HepG2 (cell line): Measurements from ENCODE around the gene OVCA2. TPM values are rescaled to one million over a fixed set of nuclear protein-coding genes. Genes with fewer than 3 reads are reported as not detected.

Source experiments
- CREB1 ChIP-seq, 2 experiments: fragments of 450-650 bp in 1 of 2; IDR thresholded peaks; 2 replicates each; pipeline ENCODE4 v1.6.1; 2016 to 2017; ENCODE audit warnings: control low read depth in 1 of 2, mild to moderate bottlenecking in 1 of 2, missing compliant biosample characterization in 1 of 2, missing genetic modification characterization in 1 of 2
- CREM ChIP-seq, 2 experiments: sonication (generic) in 1 of 2; formaldehyde crosslinking in 1 of 2; IDR thresholded peaks; 2 replicates each; pipeline versions ENCODE4 v1.4.0 to v1.6.1; 2016 to 2020; ENCODE audit warnings: antibody characterized with exemption in 1 of 2, mild to moderate bottlenecking in 1 of 2, missing genetic modification reagents in 1 of 2
- FOXK1 ChIP-seq: sonication (generic); formaldehyde crosslinking; IDR thresholded peaks from 2 replicates; pipeline ENCODE4 v1.4.0; 2020; ENCODE audit warnings: low read depth, missing genetic modification reagents, borderline replicate concordance
- FOXO1 ChIP-seq: sonication (generic); formaldehyde crosslinking; IDR thresholded peaks from 2 replicates; pipeline ENCODE4 v1.4.0; 2020; ENCODE audit warnings: missing genetic modification reagents
- GABPA ChIP-seq, 2 experiments: IDR thresholded peaks; 2 replicates each; pipeline ENCODE4 v1.6.1; 2011 to 2016; ENCODE audit warnings: low read depth in 2 of 2, low read length in 1 of 2, missing biosample characterization in 1 of 2, missing genetic modification characterization in 1 of 2
- HOXA3 ChIP-seq: sonication (generic); formaldehyde crosslinking; IDR thresholded peaks from 2 replicates; pipeline ENCODE4 v1.5.0; 2020; ENCODE audit warnings: missing genetic modification reagents
- MAZ ChIP-seq, 2 experiments: sonication (generic) in 1 of 2; formaldehyde crosslinking in 1 of 2; IDR thresholded peaks; 2 replicates each; pipeline versions ENCODE4 v1.5.0 to v1.6.1; 2012 to 2020; ENCODE audit warnings: low read depth in 2 of 2, mild to moderate bottlenecking in 2 of 2, borderline replicate concordance in 1 of 2, improper control_type of control experiment in 1 of 2, low read length in 1 of 2, missing genetic modification reagents in 1 of 2, moderate library complexity in 1 of 2
- NFRKB ChIP-seq: fragments of 450-650 bp; IDR thresholded peaks from 2 replicates; pipeline ENCODE4 v1.6.1; 2017
- RBFOX2 ChIP-seq: fragments of 200-400 bp; formaldehyde crosslinking; IDR thresholded peaks from 2 replicates; pipeline ENCODE4 v1.6.1; 2017; ENCODE audit warnings: low read depth, mild to moderate bottlenecking, low read length
- ZNF777 ChIP-seq: sonication (generic); formaldehyde crosslinking; IDR thresholded peaks from 2 replicates; pipeline ENCODE4 v1.4.0; 2020; ENCODE audit warnings: missing genetic modification reagents
- polyA plus RNA-seq, 8 experiments: library from polyadenylated mRNA; depleted of rRNA in 3 of 8; stranded (reverse) in 7 of 8; unstranded in 1 of 8; fragments of >200 nt; fragmentation: Illumina TruSeq in 4 of 8; extraction: Trizol in 4 of 8; gene quantifications; 2 replicates each; pipeline versions ENCODE4 v1.2.1 to v1.2.3, GENCODE V29; 2011 to 2016; ENCODE audit warnings: low read depth in 4 of 8, missing spikeins in 1 of 8, mixed read lengths in 1 of 8; ENCODE audit not compliant: insufficient read depth in 1 of 8
- total RNA-seq, 5 experiments: library from RNA; depleted of rRNA; stranded (reverse); fragments of >200 nt; fragmentation: Illumina TruSeq; extraction: Trizol; gene quantifications; 2 replicates each; pipeline ENCODE4 v1.2.3, GENCODE V29; 2016; ENCODE audit warnings: low read depth in 1 of 5
- TF ChIP-seq, protein P1 (sequence below): sonication (generic); formaldehyde crosslinking; conservative IDR thresholded peaks from 2 replicates; pipeline ENCODE4 v1.8.0; 2022; ENCODE audit warnings: mild to moderate bottlenecking, moderate library complexity, missing genetic modification reagents
- TF ChIP-seq, protein P2 (sequence below): IDR thresholded peaks from 2 replicates; pipeline ENCODE4 v1.6.1; 2012; ENCODE audit warnings: inconsistent platforms
- TF ChIP-seq, protein P3 (sequence below): sonication (generic); formaldehyde crosslinking; IDR thresholded peaks from 2 replicates; pipeline ENCODE4 v1.4.0; 2020; ENCODE audit warnings: missing genetic modification reagents
- TF ChIP-seq, protein P4 (sequence below), 2 experiments: sonication (generic) in 1 of 2; formaldehyde crosslinking in 1 of 2; IDR thresholded peaks; 2 replicates each; pipeline versions ENCODE4 v1.6.1 to v1.9.0; 2014 to 2022; ENCODE audit warnings: antibody characterized with exemption in 1 of 2, borderline replicate concordance in 1 of 2, inconsistent platforms in 1 of 2, low read depth in 1 of 2, missing genetic modification reagents in 1 of 2
- TF ChIP-seq, protein P5 (sequence below): sonication (generic); formaldehyde crosslinking; IDR thresholded peaks from 2 replicates; pipeline ENCODE4 v1.5.0; 2020; ENCODE audit warnings: mild to moderate bottlenecking, low read depth, missing genetic modification reagents, borderline replicate concordance

Gene OVCA2
- total and polyA plus RNA-seq, 2 of the 13 experiments (the other 11 are each of a cell fraction or from before 2014, with no cell fraction given), result 23.7 to 28.2 TPM

DNA sequence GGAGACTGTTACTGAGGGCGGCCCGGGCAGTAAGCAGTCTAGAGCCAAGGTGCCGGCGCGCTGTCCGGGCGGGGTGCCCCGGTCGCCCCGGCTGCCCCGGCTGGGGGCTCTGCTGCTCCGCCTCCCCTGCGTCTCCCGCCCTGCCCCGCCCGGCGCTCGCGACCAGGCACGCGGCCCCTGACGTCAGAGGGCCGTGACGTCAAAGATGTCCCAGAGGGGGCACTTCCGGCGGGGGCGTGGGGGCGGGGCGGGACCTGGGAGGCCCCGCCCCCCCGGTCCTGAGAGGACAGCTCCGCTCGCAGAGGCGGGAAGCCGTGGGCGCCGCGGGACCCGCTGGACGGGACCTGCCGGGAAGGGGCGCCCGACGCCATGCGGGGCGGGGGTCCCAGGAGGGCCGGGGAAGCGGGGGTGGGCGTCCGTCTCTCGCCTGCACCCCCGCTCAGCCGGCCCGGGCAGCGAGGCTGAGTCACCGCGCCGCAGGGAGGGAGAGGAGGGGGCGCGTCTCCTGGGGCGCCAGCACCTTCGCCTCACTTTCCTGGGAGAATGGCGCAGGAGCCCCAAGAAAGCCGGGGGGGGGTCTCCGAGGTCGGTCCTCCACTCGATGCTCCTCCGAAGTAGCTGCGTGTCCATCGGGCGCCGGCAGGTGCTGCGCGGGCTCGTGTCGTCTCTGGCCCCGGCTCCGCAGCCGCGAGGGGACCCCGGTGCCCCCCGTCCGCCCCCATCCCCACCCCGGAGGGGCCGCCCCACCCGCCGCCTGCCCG, 8.7 kb downstream of the OVCA2 start (continued):
- TF ChIP-seq, protein P1, sequence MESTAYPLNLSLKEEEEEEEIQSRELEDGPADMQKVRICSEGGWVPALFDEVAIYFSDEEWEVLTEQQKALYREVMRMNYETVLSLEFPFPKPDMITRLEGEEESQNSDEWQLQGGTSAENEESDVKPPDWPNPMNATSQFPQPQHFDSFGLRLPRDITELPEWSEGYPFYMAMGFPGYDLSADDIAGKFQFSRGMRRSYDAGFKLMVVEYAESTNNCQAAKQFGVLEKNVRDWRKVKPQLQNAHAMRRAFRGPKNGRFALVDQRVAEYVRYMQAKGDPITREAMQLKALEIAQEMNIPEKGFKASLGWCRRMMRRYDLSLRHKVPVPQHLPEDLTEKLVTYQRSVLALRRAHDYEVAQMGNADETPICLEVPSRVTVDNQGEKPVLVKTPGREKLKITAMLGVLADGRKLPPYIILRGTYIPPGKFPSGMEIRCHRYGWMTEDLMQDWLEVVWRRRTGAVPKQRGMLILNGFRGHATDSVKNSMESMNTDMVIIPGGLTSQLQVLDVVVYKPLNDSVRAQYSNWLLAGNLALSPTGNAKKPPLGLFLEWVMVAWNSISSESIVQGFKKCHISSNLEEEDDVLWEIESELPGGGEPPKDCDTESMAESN (CRISPR knock-in tag), result peak; percentile 30; the same call in 1 of the 2 replicates
- TF ChIP-seq HOXA3 (peak; percentile 93), FOXK1 (peak; percentile 16; the same call in 1 of the 2 replicates), CREB1 (IDR thresholded peaks at IDR 0.05) (peak; percentile 91), CREB1 (CRISPR knock-in tag; IDR thresholded peaks at IDR 0.05) (no peak), GABPA (IDR thresholded peaks at IDR 0.05; ENCODE audit: low read depth, low read length) (peak; percentile 51), GABPA (CRISPR knock-in tag; IDR thresholded peaks at IDR 0.05; ENCODE audit: low read depth) (peak; percentile 70), CREM (IDR thresholded peaks at IDR 0.05) (no peak), CREM (CRISPR knock-in tag; IDR thresholded peaks at IDR 0.05) (0 out of 2 replicates have a peak, but pooled peaks have one; percentile 30), RBFOX2 (0 out of 2 replicates have a peak, but pooled peaks have one; percentile 40), FOXO1 (CRISPR knock-in tag) (peak; percentile 7; the same call in 1 of the 2 replicates), NFRKB (no peak), ZNF777 (CRISPR knock-in tag) (peak; percentile 52), MAZ (IDR thresholded peaks at IDR 0.05; ENCODE audit: borderline replicate concordance, low read depth, low read length) (peak; percentile 45; the same call in 1 of the 2 replicates), MAZ (CRISPR knock-in tag; IDR thresholded peaks at IDR 0.05; ENCODE audit: low read depth) (no peak; the same call in 1 of the 2 replicates)
- TF ChIP-seq, protein P2, sequence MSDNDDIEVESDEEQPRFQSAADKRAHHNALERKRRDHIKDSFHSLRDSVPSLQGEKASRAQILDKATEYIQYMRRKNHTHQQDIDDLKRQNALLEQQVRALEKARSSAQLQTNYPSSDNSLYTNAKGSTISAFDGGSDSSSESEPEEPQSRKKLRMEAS, result peak; percentile 66
- TF ChIP-seq, protein P3, sequence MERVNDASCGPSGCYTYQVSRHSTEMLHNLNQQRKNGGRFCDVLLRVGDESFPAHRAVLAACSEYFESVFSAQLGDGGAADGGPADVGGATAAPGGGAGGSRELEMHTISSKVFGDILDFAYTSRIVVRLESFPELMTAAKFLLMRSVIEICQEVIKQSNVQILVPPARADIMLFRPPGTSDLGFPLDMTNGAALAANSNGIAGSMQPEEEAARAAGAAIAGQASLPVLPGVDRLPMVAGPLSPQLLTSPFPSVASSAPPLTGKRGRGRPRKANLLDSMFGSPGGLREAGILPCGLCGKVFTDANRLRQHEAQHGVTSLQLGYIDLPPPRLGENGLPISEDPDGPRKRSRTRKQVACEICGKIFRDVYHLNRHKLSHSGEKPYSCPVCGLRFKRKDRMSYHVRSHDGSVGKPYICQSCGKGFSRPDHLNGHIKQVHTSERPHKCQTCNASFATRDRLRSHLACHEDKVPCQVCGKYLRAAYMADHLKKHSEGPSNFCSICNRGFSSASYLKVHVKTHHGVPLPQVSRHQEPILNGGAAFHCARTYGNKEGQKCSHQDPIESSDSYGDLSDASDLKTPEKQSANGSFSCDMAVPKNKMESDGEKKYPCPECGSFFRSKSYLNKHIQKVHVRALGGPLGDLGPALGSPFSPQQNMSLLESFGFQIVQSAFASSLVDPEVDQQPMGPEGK (CRISPR knock-in tag), result peak; percentile 33; the same call in 1 of the 2 replicates
- TF ChIP-seq, protein P4, sequence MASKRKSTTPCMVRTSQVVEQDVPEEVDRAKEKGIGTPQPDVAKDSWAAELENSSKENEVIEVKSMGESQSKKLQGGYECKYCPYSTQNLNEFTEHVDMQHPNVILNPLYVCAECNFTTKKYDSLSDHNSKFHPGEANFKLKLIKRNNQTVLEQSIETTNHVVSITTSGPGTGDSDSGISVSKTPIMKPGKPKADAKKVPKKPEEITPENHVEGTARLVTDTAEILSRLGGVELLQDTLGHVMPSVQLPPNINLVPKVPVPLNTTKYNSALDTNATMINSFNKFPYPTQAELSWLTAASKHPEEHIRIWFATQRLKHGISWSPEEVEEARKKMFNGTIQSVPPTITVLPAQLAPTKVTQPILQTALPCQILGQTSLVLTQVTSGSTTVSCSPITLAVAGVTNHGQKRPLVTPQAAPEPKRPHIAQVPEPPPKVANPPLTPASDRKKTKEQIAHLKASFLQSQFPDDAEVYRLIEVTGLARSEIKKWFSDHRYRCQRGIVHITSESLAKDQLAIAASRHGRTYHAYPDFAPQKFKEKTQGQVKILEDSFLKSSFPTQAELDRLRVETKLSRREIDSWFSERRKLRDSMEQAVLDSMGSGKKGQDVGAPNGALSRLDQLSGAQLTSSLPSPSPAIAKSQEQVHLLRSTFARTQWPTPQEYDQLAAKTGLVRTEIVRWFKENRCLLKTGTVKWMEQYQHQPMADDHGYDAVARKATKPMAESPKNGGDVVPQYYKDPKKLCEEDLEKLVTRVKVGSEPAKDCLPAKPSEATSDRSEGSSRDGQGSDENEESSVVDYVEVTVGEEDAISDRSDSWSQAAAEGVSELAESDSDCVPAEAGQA (IDR thresholded peaks at IDR 0.05; ENCODE audit: low read depth), result peak; percentile 77
- TF ChIP-seq, protein P4 (CRISPR knock-in tag; IDR thresholded peaks at IDR 0.05; ENCODE audit: borderline replicate concordance), result no peak
- TF ChIP-seq, protein P5, sequence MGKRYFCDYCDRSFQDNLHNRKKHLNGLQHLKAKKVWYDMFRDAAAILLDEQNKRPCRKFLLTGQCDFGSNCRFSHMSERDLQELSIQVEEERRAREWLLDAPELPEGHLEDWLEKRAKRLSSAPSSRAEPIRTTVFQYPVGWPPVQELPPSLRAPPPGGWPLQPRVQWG (CRISPR knock-in tag), result no peak
